HL-60 (cell line): ENCODE data around the gene IAPP.
"Not testable (repeated sequence)": the region's sequence is repeated elsewhere in the genome, so short reads cannot be mapped to it uniquely, and the experiment has no call there.

Experiments used
- DNase-seq, 2 experiments: peaks; one replicate each; pipeline ENCODE4 v3.0.0-alpha.2; 2010 to 2020; ENCODE audit warnings: low read depth in 1 of 2, low spot score in 1 of 2
- H3K27ac ChIP-seq: fragments of 250-450 bp; sonication (Bioruptor Pico); replicated peaks from 2 replicates; pipeline ENCODE4 v1.5.1; 2020; ENCODE audit warnings: mild to moderate bottlenecking, moderate library complexity
- H3K27me3 ChIP-seq: fragments of 250-450 bp; sonication (Bioruptor Pico); 2 replicates; pipeline ENCODE4 v1.5.1; 2021; ENCODE audit warnings: mild to moderate bottlenecking, moderate library complexity; ENCODE audit not compliant: insufficient read depth, poor library complexity, severe bottlenecking
- H3K4me3 ChIP-seq: replicated peaks from 2 replicates; pipeline ENCODE4 v1.5.1; 2011; ENCODE audit warnings: mild to moderate bottlenecking, control low read depth, low read length; ENCODE audit not compliant: insufficient read depth
- GABPA ChIP-seq: IDR thresholded peaks from 2 replicates; pipeline ENCODE4 v1.6.1; 2012; ENCODE audit warnings: low read depth
- POLR2AphosphoS5 ChIP-seq: IDR thresholded peaks from 2 replicates; pipeline ENCODE4 v1.6.1; 2012; ENCODE audit warnings: low read depth
- SPI1 ChIP-seq: IDR thresholded peaks from 2 replicates; pipeline ENCODE4 v1.6.1; 2012; ENCODE audit warnings: low read depth, mild to moderate bottlenecking, borderline replicate concordance
- TF ChIP-seq, protein P1 (sequence below): IDR thresholded peaks from 2 replicates; pipeline ENCODE4 v1.6.1; 2012; ENCODE audit warnings: low read depth; ENCODE audit not compliant: insufficient replicate concordance
- TF ChIP-seq, protein P2 (sequence below): IDR thresholded peaks from one replicate; pipeline ENCODE4 v1.5.1; 2011; ENCODE audit warnings: low read length, control low read depth, inconsistent platforms; ENCODE audit not compliant: insufficient read depth

The IAPP gene

DNA sequence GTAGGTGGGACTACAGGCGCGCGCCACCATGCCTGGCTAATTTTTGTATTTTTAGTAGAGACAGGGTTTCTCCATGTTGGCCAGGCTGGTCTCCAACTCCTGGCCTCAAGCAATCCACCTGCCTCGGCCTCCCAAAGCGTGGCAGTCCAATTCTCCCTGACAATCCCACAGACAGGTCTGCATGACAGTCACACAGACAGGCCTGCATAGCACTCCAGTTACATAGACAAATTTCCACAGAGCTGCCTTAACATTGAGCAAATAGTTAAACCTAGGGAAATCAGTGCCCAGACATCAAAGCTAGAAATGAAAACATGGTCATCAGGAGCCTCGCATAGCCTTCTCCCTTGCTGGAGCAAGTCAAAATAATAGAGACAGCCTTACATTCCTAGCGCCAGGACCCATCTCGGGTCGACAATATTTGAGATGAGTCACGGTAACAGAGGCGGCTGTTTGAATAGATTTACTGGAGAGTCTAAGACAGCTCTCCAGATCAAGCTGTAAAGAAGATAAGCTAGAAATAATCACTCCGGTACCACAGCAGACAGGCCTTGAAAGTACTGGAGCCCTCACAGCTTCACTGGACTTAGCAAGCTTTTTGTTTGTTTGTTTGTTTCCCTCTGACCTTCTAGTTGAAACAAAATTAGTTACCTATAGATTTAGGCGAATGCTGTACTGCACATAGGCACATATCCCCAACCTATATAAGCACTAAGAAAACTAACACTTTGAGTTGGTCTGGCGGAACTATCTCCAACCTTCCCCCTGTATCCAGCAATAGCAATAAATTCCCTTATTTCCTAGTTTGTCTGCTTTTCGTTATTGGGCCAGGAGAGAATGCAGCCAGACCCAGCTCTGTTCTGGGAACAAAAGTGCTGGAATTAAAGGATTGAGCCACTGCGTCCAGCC is 40.9 kb downstream of the IAPP start:
- Histone ChIP-seq H3K4me3 (no peak overlapping the region), H3K27me3 (no peaks in the 10 kb centered on the region), H3K27ac (no peak overlapping the region)
- no peak for DNase-seq
- no peak for TF ChIP-seq SPI1
- no peak for TF ChIP-seq POLR2AphosphoS5
- TF ChIP-seq, protein P1, sequence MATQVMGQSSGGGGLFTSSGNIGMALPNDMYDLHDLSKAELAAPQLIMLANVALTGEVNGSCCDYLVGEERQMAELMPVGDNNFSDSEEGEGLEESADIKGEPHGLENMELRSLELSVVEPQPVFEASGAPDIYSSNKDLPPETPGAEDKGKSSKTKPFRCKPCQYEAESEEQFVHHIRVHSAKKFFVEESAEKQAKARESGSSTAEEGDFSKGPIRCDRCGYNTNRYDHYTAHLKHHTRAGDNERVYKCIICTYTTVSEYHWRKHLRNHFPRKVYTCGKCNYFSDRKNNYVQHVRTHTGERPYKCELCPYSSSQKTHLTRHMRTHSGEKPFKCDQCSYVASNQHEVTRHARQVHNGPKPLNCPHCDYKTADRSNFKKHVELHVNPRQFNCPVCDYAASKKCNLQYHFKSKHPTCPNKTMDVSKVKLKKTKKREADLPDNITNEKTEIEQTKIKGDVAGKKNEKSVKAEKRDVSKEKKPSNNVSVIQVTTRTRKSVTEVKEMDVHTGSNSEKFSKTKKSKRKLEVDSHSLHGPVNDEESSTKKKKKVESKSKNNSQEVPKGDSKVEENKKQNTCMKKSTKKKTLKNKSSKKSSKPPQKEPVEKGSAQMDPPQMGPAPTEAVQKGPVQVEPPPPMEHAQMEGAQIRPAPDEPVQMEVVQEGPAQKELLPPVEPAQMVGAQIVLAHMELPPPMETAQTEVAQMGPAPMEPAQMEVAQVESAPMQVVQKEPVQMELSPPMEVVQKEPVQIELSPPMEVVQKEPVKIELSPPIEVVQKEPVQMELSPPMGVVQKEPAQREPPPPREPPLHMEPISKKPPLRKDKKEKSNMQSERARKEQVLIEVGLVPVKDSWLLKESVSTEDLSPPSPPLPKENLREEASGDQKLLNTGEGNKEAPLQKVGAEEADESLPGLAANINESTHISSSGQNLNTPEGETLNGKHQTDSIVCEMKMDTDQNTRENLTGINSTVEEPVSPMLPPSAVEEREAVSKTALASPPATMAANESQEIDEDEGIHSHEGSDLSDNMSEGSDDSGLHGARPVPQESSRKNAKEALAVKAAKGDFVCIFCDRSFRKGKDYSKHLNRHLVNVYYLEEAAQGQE: no peak
- TF ChIP-seq GABPA: no peak
- TF ChIP-seq, protein P2, sequence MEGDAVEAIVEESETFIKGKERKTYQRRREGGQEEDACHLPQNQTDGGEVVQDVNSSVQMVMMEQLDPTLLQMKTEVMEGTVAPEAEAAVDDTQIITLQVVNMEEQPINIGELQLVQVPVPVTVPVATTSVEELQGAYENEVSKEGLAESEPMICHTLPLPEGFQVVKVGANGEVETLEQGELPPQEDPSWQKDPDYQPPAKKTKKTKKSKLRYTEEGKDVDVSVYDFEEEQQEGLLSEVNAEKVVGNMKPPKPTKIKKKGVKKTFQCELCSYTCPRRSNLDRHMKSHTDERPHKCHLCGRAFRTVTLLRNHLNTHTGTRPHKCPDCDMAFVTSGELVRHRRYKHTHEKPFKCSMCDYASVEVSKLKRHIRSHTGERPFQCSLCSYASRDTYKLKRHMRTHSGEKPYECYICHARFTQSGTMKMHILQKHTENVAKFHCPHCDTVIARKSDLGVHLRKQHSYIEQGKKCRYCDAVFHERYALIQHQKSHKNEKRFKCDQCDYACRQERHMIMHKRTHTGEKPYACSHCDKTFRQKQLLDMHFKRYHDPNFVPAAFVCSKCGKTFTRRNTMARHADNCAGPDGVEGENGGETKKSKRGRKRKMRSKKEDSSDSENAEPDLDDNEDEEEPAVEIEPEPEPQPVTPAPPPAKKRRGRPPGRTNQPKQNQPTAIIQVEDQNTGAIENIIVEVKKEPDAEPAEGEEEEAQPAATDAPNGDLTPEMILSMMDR: no peak

DNA sequence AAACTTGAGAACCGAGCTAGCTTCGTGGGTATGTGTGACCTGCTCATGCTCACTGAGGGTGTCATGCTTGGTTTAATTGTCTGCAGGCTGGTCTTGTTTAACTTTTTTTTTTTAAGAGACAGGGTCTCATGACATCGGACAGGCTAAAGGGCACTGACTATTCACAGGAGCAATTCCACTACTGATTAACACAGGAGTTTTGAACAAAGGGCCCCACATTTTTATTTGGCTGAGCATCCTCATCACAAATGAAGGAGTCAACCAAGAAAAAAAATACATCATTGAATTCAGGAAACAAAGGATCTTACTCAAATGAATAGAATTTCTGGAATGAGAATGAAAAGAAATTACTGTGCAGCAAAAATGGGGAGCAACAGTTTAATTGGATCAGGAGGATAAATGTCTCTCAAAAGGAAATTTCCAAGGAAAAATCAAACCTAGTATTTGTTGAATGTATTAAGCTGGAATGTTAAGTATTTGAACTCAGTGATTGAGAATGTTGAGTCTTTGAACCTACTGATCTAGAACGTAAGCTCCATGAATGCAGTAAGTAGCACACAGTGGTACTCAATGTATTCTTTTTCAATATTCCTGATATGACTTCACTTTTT is 43.9 kb downstream of the IAPP start:
- H3K27ac ChIP-seq: no peak overlapping the region
- DNase-seq: no peak
- no peak overlapping the region for H3K4me3 ChIP-seq
- TF ChIP-seq GABPA (no peak), POLR2AphosphoS5 (no peak), SPI1 (no peak)
- TF ChIP-seq, protein P2: no peak
- TF ChIP-seq, protein P1: no peak
- no peaks in the 10 kb centered on the region for H3K27me3 ChIP-seq

DNA sequence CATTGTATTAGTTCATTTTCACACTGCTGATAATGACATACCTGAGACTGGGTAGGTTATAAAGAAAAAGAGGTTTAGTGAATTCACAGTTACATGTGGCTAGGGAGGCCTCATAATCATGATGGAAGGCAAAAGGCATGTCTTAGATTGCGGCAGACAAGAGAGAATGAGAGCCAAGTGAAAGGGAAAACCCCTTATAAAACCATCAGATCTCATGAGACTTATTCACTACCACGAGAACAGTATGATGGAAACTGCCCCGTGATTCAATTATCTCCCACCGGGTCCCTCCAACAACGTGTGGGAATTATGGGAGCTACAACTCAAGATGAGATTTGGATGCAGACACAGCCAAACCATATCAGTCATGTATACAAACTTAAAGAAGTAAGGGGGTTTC is 45.7 kb downstream of the IAPP start:
- DNase-seq, H3K4me3 ChIP-seq, H3K27me3 ChIP-seq, H3K27ac ChIP-seq: not testable (repeated sequence)

DNA sequence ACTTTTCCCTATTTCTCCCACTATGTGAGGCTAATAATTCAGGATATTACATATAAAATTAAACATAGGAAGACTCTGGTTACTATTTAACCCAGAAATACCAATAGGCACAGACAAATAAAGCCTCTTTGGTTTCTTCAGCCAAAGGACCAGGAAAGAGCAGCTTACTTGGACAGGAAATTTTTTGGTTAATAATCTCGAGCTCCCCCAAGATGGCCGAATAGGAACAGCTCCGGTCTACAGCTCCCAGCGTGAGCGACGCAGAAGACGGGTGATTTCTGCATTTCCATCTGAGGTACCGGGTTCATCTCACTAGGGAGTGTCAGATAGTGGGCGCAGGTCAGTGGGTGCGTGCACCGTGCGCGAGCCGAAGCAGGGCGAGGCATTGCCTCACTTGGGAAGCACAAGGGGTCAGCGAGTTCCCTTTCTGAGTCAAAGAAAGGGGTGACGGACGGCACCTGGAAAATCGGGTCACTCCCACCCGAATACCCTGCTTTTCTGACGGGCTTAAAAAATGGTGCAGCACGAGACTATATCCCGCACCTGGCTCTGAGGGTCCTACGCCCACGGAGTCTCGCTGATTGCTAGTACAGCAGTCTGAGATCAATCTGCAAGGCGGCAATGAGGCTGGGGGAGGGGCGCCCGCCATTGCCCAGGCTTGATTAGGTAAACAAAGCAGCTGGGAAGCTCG is 46.5 kb downstream of the IAPP start:
- not testable (repeated sequence) for H3K27ac ChIP-seq, H3K4me3 ChIP-seq, H3K27me3 ChIP-seq, DNase-seq
